ENCODE results near the gene NKD2.

DNA sequence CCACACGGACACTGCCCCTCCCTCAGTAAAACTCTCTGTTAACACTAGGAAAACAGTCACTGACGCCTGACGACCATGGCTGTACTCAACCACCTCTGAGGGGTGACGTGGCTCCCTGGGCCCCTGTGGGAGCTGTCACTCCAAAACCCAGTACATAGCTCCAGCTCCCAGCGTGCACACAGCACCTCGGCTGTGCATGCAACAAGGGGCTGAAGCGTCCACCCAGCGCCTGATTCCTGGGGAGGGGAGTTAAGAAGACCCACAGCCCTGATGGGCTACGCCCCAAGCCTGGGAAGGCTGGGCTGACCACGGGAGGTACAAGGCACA is 66.9 kb downstream of the NKD2 start:
- TF ChIP-seq EZH2phosphoT487 (IDR thresholded peaks at IDR 0.05; ENCODE audit: insufficient read depth, low read depth) (no peak), EZH2 (IDR thresholded peaks at IDR 0.05; ENCODE audit: insufficient read depth, poor library complexity, severe bottlenecking) (no peak)
